IMR-90 (cell line): ENCODE measurements around the gene ARFIP2. TPM values are rescaled to one million over a fixed set of nuclear protein-coding genes. Genes with fewer than 3 reads are reported as not detected.

Experiments used
- ATAC-seq: fragments of 200-7000 bp; cut with Tn5 transposase; 2 replicates; pipeline ENCODE4 v1.9.1; 2020; ENCODE audit warnings: low read depth, mild to moderate bottlenecking, moderate library complexity
- BruUV-seq: library from RNA; stranded (reverse); fragments of 400-500 nt; replicated peaks from 2 replicates; lab custom pipeline; 2021; lab: Mats Ljungman, UMichigan
- CTCF ChIA-PET: fragments of 300-600 bp; formaldehyde crosslinking; extraction: SDS; loops from one replicate; lab custom pipeline; 2021; ENCODE audit warnings: antibody characterized with exemption; lab: Yijun Ruan, JAX
- POLR2A ChIA-PET: fragments of 300-600 bp; sonication (Branson Sonifier 250); formaldehyde crosslinking; loops from one replicate; lab custom pipeline; 2022; ENCODE audit warnings: antibody characterized with exemption; ENCODE audit not compliant: unreplicated experiment; lab: Charles Lee
- DNase-seq: peaks from one replicate; pipeline ENCODE4 v3.0.0; 2013
- H2AFZ ChIP-seq: replicated peaks from 2 replicates; pipeline ENCODE3; 2013; ENCODE audit warnings: low read length, mild to moderate bottlenecking; ENCODE audit not compliant: poor library complexity
- H2AK5ac ChIP-seq: 2 replicates; pipeline ENCODE4 v1.6.1; 2013; ENCODE audit warnings: low read depth, low read length, inconsistent platforms
- H2AK9ac ChIP-seq: replicated peaks from 2 replicates; pipeline ENCODE3; 2013; ENCODE audit warnings: mild to moderate bottlenecking, low read depth, low read length, moderate library complexity; ENCODE audit not compliant: poor library complexity
- H2BK120ac ChIP-seq: 2 replicates; pipeline ENCODE4 v1.6.1; 2013; ENCODE audit warnings: low read depth, low read length, inconsistent platforms
- H2BK15ac ChIP-seq: 3 replicates; pipeline ENCODE4 v1.6.1; 2013; ENCODE audit warnings: low read depth, low read length, inconsistent platforms
- H2BK20ac ChIP-seq: 2 replicates; pipeline ENCODE4 v1.6.1; 2013; ENCODE audit warnings: low read depth, mild to moderate bottlenecking, inconsistent platforms, low read length, moderate library complexity
- H2BK5ac ChIP-seq: 2 replicates; pipeline ENCODE4 v1.6.1; 2013; ENCODE audit warnings: mild to moderate bottlenecking, low read depth, low read length, inconsistent platforms; ENCODE audit not compliant: poor library complexity, severe bottlenecking
- H3K14ac ChIP-seq: replicated peaks from 2 replicates; pipeline ENCODE4 v1.6.1; 2013; ENCODE audit warnings: low read depth, low read length, inconsistent platforms
- H3K18ac ChIP-seq: 2 replicates; pipeline ENCODE4 v1.6.1; 2013; ENCODE audit warnings: low read depth, low read length, control low read depth
- H3K23ac ChIP-seq: 2 replicates; pipeline ENCODE4 v1.6.1; 2013; ENCODE audit warnings: low read depth, low read length, inconsistent platforms
- H3K27ac ChIP-seq: 2 replicates; pipeline ENCODE4 v1.5.1; 2013; ENCODE audit warnings: mild to moderate bottlenecking, control low read depth, low read length; ENCODE audit not compliant: insufficient read depth
- H3K27me3 ChIP-seq: 2 replicates; pipeline ENCODE4 v1.6.1; 2013; ENCODE audit warnings: low read length; ENCODE audit not compliant: control insufficient read depth, insufficient read depth
- H3K36me3 ChIP-seq: 2 replicates; pipeline ENCODE4 v1.6.1; 2013; ENCODE audit warnings: low read length, mixed read lengths; ENCODE audit not compliant: control insufficient read depth, insufficient read depth
- H3K4ac ChIP-seq: 2 replicates; pipeline ENCODE4 v1.6.1; 2013; ENCODE audit warnings: low read depth, low read length, inconsistent platforms
- H3K4me1 ChIP-seq: 2 replicates; pipeline ENCODE4 v1.6.1; 2013; ENCODE audit warnings: low read length, mixed read lengths; ENCODE audit not compliant: control insufficient read depth, insufficient read depth
- H3K4me2 ChIP-seq: 2 replicates; pipeline ENCODE4 v1.6.1; 2013; ENCODE audit warnings: low read depth, mild to moderate bottlenecking, control low read depth, low read length, moderate library complexity
- H3K4me3 ChIP-seq: 2 replicates; pipeline ENCODE4 v1.5.1; 2013; ENCODE audit warnings: low read depth, mild to moderate bottlenecking, control low read depth, low read length, moderate library complexity; ENCODE audit not compliant: insufficient read depth
- H3K56ac ChIP-seq: 2 replicates; pipeline ENCODE4 v1.6.1; 2013; ENCODE audit warnings: low read length, inconsistent platforms; ENCODE audit not compliant: insufficient read depth; ENCODE audit errors: extremely low read depth
- H3K79me1 ChIP-seq, 2 experiments: 2 replicates each; pipeline ENCODE4 v1.6.1; 2013; ENCODE audit warnings: low read length in 2 of 2, inconsistent platforms in 1 of 2, low read depth in 1 of 2
- H3K9ac ChIP-seq: 2 replicates; pipeline ENCODE4 v1.6.1; 2013; ENCODE audit warnings: low read depth, low read length, control low read depth
- H3K9me1 ChIP-seq: 2 replicates; pipeline ENCODE4 v1.6.1; 2013; ENCODE audit warnings: low read length, inconsistent platforms; ENCODE audit not compliant: insufficient read depth
- H3K9me3 ChIP-seq: 2 replicates; pipeline ENCODE4 v1.6.1; 2013; ENCODE audit warnings: low read length; ENCODE audit not compliant: control insufficient read depth, insufficient read depth
- H4K20me1 ChIP-seq: 2 replicates; pipeline ENCODE4 v1.6.1; 2013; ENCODE audit warnings: low read length, inconsistent platforms; ENCODE audit not compliant: insufficient read depth
- H4K5ac ChIP-seq: 2 replicates; pipeline ENCODE4 v1.6.1; 2013; ENCODE audit warnings: mild to moderate bottlenecking, low read depth, low read length, control low read depth
- H4K8ac ChIP-seq, 2 experiments: 2 replicates each; pipeline ENCODE4 v1.6.1; 2013; ENCODE audit warnings: low read depth in 2 of 2, low read length in 2 of 2, control low read depth in 1 of 2, inconsistent platforms in 1 of 2
- H4K91ac ChIP-seq: 2 replicates; pipeline ENCODE4 v1.6.1; 2013; ENCODE audit warnings: low read depth, low read length, inconsistent platforms; ENCODE audit not compliant: insufficient read depth
- BHLHE40 ChIP-seq: fragments of 150-350 bp; IDR thresholded peaks from 2 replicates; pipeline ENCODE4 v1.6.1; 2016; ENCODE audit warnings: mild to moderate bottlenecking, low read depth, low read length
- MAZ ChIP-seq: IDR thresholded peaks from 2 replicates; pipeline ENCODE4 v1.6.1; 2012; ENCODE audit warnings: low read depth, mild to moderate bottlenecking, low read length, improper control_type of control experiment, moderate library complexity, borderline replicate concordance
- RCOR1 ChIP-seq: IDR thresholded peaks from 2 replicates; pipeline ENCODE4 v1.6.1; 2012; ENCODE audit warnings: mild to moderate bottlenecking, low read length, improper control_type of control experiment; ENCODE audit not compliant: insufficient replicate concordance
- WGBS, 2 experiments: methylation state at CpG; one replicate each; pipeline versions ENCODE4 v1.1.5 to v1.1.7; 2013; ENCODE audit warnings: missing lambda C conversion rate in 2 of 2; ENCODE audit not compliant: insufficient read length in 1 of 2; ENCODE audit errors: extremely low coverage in 2 of 2; 5-methylcytosine and 5-hydroxymethylcytosine counted together
- dilution Hi-C: fragments of 300-500 bp; cut with HindIII; formaldehyde crosslinking; loops from one replicate; pipeline ENCODE4 v1.14.3; 2018; ENCODE audit warnings: low sequenced_read_pairs; ENCODE audit not compliant: unreplicated experiment
- in situ Hi-C: fragments of 300-500 bp; cut with MboI; formaldehyde crosslinking; loops from 3 replicates; pipeline ENCODE4 v1.14.3; 2019; ENCODE audit warnings: low sequenced_read_pairs, inconsistent platforms, mixed read lengths
- intact Hi-C: fragments of 100-400 bp; cut with micrococcal nuclease; formaldehyde crosslinking; loops from 2 replicates; pipeline ENCODE4 v1.10.0; 2022
- polyA plus RNA-seq, 3 experiments: library from polyadenylated mRNA; depleted of rRNA; stranded (reverse); fragments of >200 nt; gene quantifications; 2 replicates each; pipeline ENCODE4 v1.2.3, GENCODE V29; 2012; ENCODE audit warnings: low replicate concordance in 1 of 3
- total RNA-seq: library from RNA; depleted of rRNA; stranded (reverse); fragments of >200 nt; gene quantifications from 2 replicates; pipeline ENCODE4 v1.2.3, GENCODE V29; 2012

ARFIP2 gene
- total and polyA plus RNA-seq, 2 of the 4 experiments (the other 2 are of a cell fraction) = 84.4 to 93.9 TPM

GRCh38 chr11:6468712-6469495, 12.2 kb downstream of the ARFIP2 start:
- ATAC-seq = peak; percentile 53
- H3K4ac ChIP-seq = peak overlapping the region; percentile 60
- peak overlapping the region; percentile 23; the same call in 1 of the 2 replicates for H4K5ac ChIP-seq
- H2AK5ac ChIP-seq = peak overlapping the region; percentile 67; the same call in 1 of the 2 replicates
- peaks cover 11% of the 10 kb centered on the region for H3K36me3 ChIP-seq
- intact Hi-C loops = no loop called here
- peak overlapping the region; percentile 90 to 91 for H4K8ac ChIP-seq
- no peak overlapping the region for H2BK120ac ChIP-seq
- dilution Hi-C loops = no loop called here
- no peak overlapping the region for H2BK20ac ChIP-seq
- peak; percentile 87 for DNase-seq
- peak overlapping the region; percentile 58; the same call in 1 of the 2 replicates for H3K23ac ChIP-seq
- H2AK9ac ChIP-seq = peak overlapping the region; percentile 22
- ChIA-PET CTCF (interaction anchor here (0.6 to 0.9 kb wide), 2 partner anchors 90 to 288 kb away, joined by 3 to 4 read pairs; no protein-coding TSS in a partner anchor), POLR2A (no interaction called here)
- H3K27ac ChIP-seq = no peak overlapping the region
- peak overlapping the region; percentile 67 for H2AFZ ChIP-seq
- H3K4me1 ChIP-seq = peaks cover 4% of the 10 kb centered on the region
- BruUV-seq = no TSS peak
- H3K27me3 ChIP-seq = no peaks in the 10 kb centered on the region
- H2BK5ac ChIP-seq = peak overlapping the region; percentile 62
- H4K20me1 ChIP-seq = peaks cover 6% of the 10 kb centered on the region; the same call in 1 of the 2 replicates
- no peak overlapping the region for H3K56ac ChIP-seq
- peak overlapping the region; percentile 40 for H3K4me2 ChIP-seq
- in situ Hi-C loops = no loop called here
- WGBS, 2 experiments = 36% methylated on average over 3 of the region's 6 CpGs; no CpG with 5 or more reads in 1 of the 2 experiments
- 0 out of 3 replicates have a peak overlapping the region, but pooled peaks have one; percentile 38 for H2BK15ac ChIP-seq
- TF ChIP-seq BHLHE40 = no peak
- TF ChIP-seq MAZ = peak; percentile 41; the same call in 1 of the 2 replicates
- TF ChIP-seq RCOR1 = no peak
- H4K91ac ChIP-seq = peak overlapping the region; percentile 72
- peak overlapping the region; percentile 90 for H3K14ac ChIP-seq
- H3K79me1 ChIP-seq = peaks cover 36 to 76% of the 10 kb centered on the region in 2 experiments
- H3K4me3 ChIP-seq = no peak overlapping the region
- H3K9ac ChIP-seq = peak overlapping the region; percentile 50; the same call in 1 of the 2 replicates
- H3K18ac ChIP-seq = peak overlapping the region; percentile 36; the same call in 1 of the 2 replicates
- H3K9me3 ChIP-seq = no peaks in the 10 kb centered on the region
- H3K9me1 ChIP-seq = peaks cover 17% of the 10 kb centered on the region
